Lower leg skin (tissue), 4 donors: ENCODE measurements around the gene SMC3. TPM values are rescaled to one million over a fixed set of nuclear protein-coding genes. Genes with fewer than 3 reads are reported as not detected.
"Not testable (repeated sequence)": the region's sequence is repeated elsewhere in the genome, so short reads cannot be mapped to it uniquely, and the experiment has no call there.

Source experiments
- DNase-seq, 2 donors: peaks; one replicate each; pipeline ENCODE4 v3.0.0-alpha.2; 2019; ENCODE audit warnings: low spot score in 2 of 2
- H3K4me3 ChIP-seq: fragments of 200-600 bp; sonication (generic); 2 replicates; pipeline ENCODE4 v1.5.1; 2017; ENCODE audit warnings: mild to moderate bottlenecking, low read depth; ENCODE audit not compliant: poor library complexity, severe bottlenecking
- CTCF ChIP-seq, 3 donors: fragments of 450-650 bp; IDR thresholded peaks; one replicate each; pipeline ENCODE4 v1.5.1; 2016; ENCODE audit warnings: antibody characterized with exemption in 3 of 3, mild to moderate bottlenecking in 3 of 3, moderate library complexity in 2 of 3
- POLR2A ChIP-seq, 2 donors: fragments of 450-650 bp; IDR thresholded peaks; one replicate each; pipeline ENCODE4 v1.6.1; 2016 to 2017; ENCODE audit warnings: antibody characterized with exemption in 2 of 2, mild to moderate bottlenecking in 1 of 2, moderate library complexity in 1 of 2
- whole genome bisulfite sequencing, 2 donors: methylation state at CpG; one replicate each; pipeline ENCODE4 v1.1.5; 2018; 5-methylcytosine and 5-hydroxymethylcytosine counted together
- intact Hi-C: fragments of 100-400 bp; cut with DNase I; formaldehyde crosslinking; loops from one replicate; pipeline ENCODE4 v1.15.0; 2023; ENCODE audit warnings: low total_unique reads
- total RNA-seq, 4 donors: library from RNA; depleted of rRNA; stranded (reverse); fragments of >200 nt; gene quantifications; one replicate each; pipeline ENCODE4 v1.1.0, GENCODE V29; 2016

SMC3 gene
- total RNA-seq, 4 donors from 2014 or later: 23.7 to 31.6 (median 30.5) TPM

GRCh38 chr10:110597476-110597875 lies 30.0 kb downstream of the SMC3 start:
- TF ChIP-seq CTCF (IDR thresholded peaks at IDR 0.05): no peak
- intact Hi-C loops: no loop called here
- no peak overlapping the region for H3K4me3 ChIP-seq
- WGBS, 2 donors: 86 to 90% methylated on average over 2 of the region's 2 CpGs
- no peak for DNase-seq

DNA sequence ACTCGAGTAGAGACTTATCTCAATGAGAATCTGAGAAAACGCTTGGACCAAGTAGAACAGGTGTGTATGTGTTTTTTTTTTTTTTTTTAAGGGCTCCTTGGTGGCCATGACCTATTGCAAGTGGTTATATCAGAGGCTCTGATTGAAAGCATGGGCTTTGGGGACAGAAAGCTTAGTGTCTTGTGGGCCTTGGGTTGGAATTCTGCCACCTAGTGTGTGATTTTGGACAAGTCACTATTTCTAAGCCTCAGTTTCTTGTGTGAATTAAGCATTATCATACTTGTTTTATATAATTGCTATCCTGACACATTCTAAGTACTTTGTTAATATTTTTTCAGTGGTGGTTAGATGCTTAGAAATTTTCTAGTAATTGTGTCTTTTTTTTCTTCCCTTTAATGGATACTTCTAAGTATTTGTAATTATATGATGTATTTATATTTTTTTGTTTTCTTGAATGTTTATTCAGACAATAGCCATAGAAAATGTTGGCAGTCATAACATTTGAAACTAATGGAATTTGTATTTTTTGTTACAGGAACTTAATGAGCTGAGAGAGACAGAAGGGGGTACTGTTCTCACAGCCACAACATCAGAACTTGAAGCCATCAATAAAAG lies 33.1 kb downstream of the SMC3 start:
- no peak overlapping the region for H3K4me3 ChIP-seq
- DNase-seq: no peak
- intact Hi-C loops: no loop called here
- WGBS, 2 donors: 63 to 76% methylated on average over 2 of the region's 2 CpGs
- TF ChIP-seq POLR2A (IDR thresholded peaks at IDR 0.05): no peak
- no peak for TF ChIP-seq CTCF (IDR thresholded peaks at IDR 0.05)

- DNase-seq: no peak
- intact Hi-C loops: no loop called here
- TF ChIP-seq CTCF (IDR thresholded peaks at IDR 0.05) (no peak), POLR2A (IDR thresholded peaks at IDR 0.05) (no peak)
- 74 to 75% methylated on average over 4 of the region's 4 CpGs for WGBS, 2 donors
- no peak overlapping the region for H3K4me3 ChIP-seq
Measured at GRCh38 chr10:110601581-110601980, 34.1 kb downstream of the SMC3 start.

GRCh38 chr10:110608087-110608486 lies 40.6 kb downstream of the SMC3 start:
- no peak overlapping the region for H3K4me3 ChIP-seq
- no peak for TF ChIP-seq POLR2A (IDR thresholded peaks at IDR 0.05)
- TF ChIP-seq CTCF (IDR thresholded peaks at IDR 0.05): no peak
- 75 to 93% methylated on average over 6 of the region's 6 CpGs for WGBS, 2 donors
- intact Hi-C loops: no loop called here
- no peak for DNase-seq

GRCh38 chr10:110609605-110610004 lies 42.1 kb downstream of the SMC3 start:
- intact Hi-C loops: loop anchor here (10.0 kb wide), 1 partner anchor 125 kb away; no protein-coding TSS in a partner anchor
- H3K4me3 ChIP-seq: no peak overlapping the region
- 13 to 15% methylated on average over 2 of the region's 2 CpGs for WGBS, 2 donors
- no peak for DNase-seq
- no peak for TF ChIP-seq CTCF (IDR thresholded peaks at IDR 0.05)
- TF ChIP-seq POLR2A (IDR thresholded peaks at IDR 0.05): no peak

GRCh38 chr10:110610308-110610774 lies 42.8 kb downstream of the SMC3 start:
- 17 to 23% methylated on average over 3 of the region's 3 CpGs for WGBS, 2 donors
- DNase-seq: no peak
- TF ChIP-seq CTCF (IDR thresholded peaks at IDR 0.05): no peak
- TF ChIP-seq POLR2A (IDR thresholded peaks at IDR 0.05): no peak
- no peak overlapping the region for H3K4me3 ChIP-seq
- intact Hi-C loops: loop anchor here (10.0 kb wide), 1 partner anchor 124 kb away; no protein-coding TSS in a partner anchor

DNA sequence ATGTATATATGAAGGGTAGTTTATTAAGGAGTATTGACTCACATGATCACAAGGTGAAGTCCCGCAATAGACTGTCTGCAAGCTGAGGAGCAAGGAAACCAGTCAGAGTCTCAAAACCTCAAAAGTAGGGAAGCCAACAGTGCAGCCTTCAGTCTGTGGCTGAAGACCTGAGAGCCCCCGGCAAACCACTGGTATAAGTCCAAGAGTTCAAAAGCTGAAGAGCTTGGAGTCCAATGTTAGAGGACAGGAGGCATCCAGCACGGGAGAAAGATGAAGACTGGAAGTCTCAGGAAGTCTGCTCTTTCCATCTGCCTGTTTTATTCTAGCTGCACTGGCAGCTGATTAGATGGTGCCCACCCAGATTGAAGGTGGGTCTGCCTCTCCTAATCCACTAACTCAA lies 43.3 kb downstream of the SMC3 start:
- WGBS, 2 donors: 84 to 88% methylated on average over 3 of the region's 3 CpGs
- DNase-seq, H3K4me3 ChIP-seq: not testable (repeated sequence)
- intact Hi-C loops: loop anchor here (10.0 kb wide), 1 partner anchor 124 kb away; no protein-coding TSS in a partner anchor
